ENCODE data around the gene GNB1. TPM values are rescaled to one million over a fixed set of nuclear protein-coding genes. Genes with fewer than 3 reads are reported as not detected.

The GNB1 gene
- total RNA-seq, 2 donors from 2014 or later, result 69.9 to 91.6 TPM

- DNase-seq (ENCODE audit: low spot score), result no peak
- H3K27me3 ChIP-seq, result no peaks in the 10 kb centered on the region
- H3K4me3 ChIP-seq, result no peak overlapping the region
- TF ChIP-seq CTCF (IDR thresholded peaks at IDR 0.05), result no peak
- peak overlapping the region in 1 of 2 donors; percentile 26 for H3K27ac ChIP-seq
- no peaks in the 10 kb centered on the region for H3K36me3 ChIP-seq
- no peaks in the 10 kb centered on the region for H3K9me3 ChIP-seq
- peaks cover 0 to 83% of the 10 kb centered on the region in 2 donors for H3K4me1 ChIP-seq
Observed at GRCh38 chr1:1881727-1882126, 9.2 kb downstream of the GNB1 start.

GRCh38 chr1:1880617-1881312 lies 10.1 kb downstream of the GNB1 start:
- Histone ChIP-seq H3K4me3 (no peak overlapping the region), H3K27me3 (no peaks in the 10 kb centered on the region), H3K4me1 (peaks cover 0 to 84% of the 10 kb centered on the region in 2 donors), H3K27ac (no peak overlapping the region), H3K36me3 (no peaks in the 10 kb centered on the region), H3K9me3 (no peaks in the 10 kb centered on the region)
- DNase-seq (ENCODE audit: low spot score), result no peak
- no peak for TF ChIP-seq CTCF (IDR thresholded peaks at IDR 0.05)

- Histone ChIP-seq H3K27me3 (no peaks in the 10 kb centered on the region), H3K9me3 (no peaks in the 10 kb centered on the region), H3K36me3 (no peaks in the 10 kb centered on the region), H3K4me3 (no peak overlapping the region), H3K27ac (no peak overlapping the region), H3K4me1 (peaks cover 0 to 89% of the 10 kb centered on the region in 2 donors)
- no peak for TF ChIP-seq CTCF (IDR thresholded peaks at IDR 0.05)
- no peak for DNase-seq (ENCODE audit: low spot score)
Observed at GRCh38 chr1:1879942-1880341, 10.9 kb downstream of the GNB1 start.

GRCh38 chr1:1877865-1878436 lies 12.9 kb downstream of the GNB1 start:
- Histone ChIP-seq H3K27me3 (no peaks in the 10 kb centered on the region), H3K36me3 (no peaks in the 10 kb centered on the region), H3K27ac (no peak overlapping the region), H3K4me3 (no peak overlapping the region), H3K4me1 (peaks cover 0 to 87% of the 10 kb centered on the region in 2 donors), H3K9me3 (no peaks in the 10 kb centered on the region)
- TF ChIP-seq CTCF (IDR thresholded peaks at IDR 0.05), result no peak
- no peak for DNase-seq (ENCODE audit: low spot score)

GRCh38 chr1:1876335-1876930 lies 14.5 kb downstream of the GNB1 start:
- Histone ChIP-seq H3K4me1 (peaks cover 0 to 87% of the 10 kb centered on the region in 2 donors), H3K4me3 (no peak overlapping the region), H3K9me3 (no peaks in the 10 kb centered on the region), H3K27me3 (no peaks in the 10 kb centered on the region), H3K27ac (no peak overlapping the region), H3K36me3 (no peaks in the 10 kb centered on the region)
- no peak for TF ChIP-seq CTCF (IDR thresholded peaks at IDR 0.05)
- DNase-seq (ENCODE audit: low spot score), result no peak
